ENCODE measurements around the gene HEXD.
A peak's percentile ranks its signal among the peaks of the same experiment; 100 is the strongest.
"Not testable (repeated sequence)": the region's sequence is repeated elsewhere in the genome, so short reads cannot be mapped to it uniquely, and the experiment has no call there.

The HEXD gene

GRCh38 chr17:82458885-82459424, 40.8 kb downstream of the HEXD start:
- Histone ChIP-seq H3K36me3 (ENCODE audit: control insufficient read depth in 1 of 2, insufficient read depth in 2 of 2, low read length in 2 of 2) (peaks cover 9 to 32% of the 10 kb centered on the region in 2 donors), H3K4me3 (ENCODE audit: low read depth in 1 of 2, low read length in 2 of 2) (peak overlapping the region; percentile 88), H3K9ac (ENCODE audit: low read depth in 1 of 2, low read length in 2 of 2) (peak overlapping the region; percentile 84 to 92), H3K27ac (ENCODE audit: low read depth, low read length) (peak overlapping the region; percentile 75), H3K4me1 (ENCODE audit: control insufficient read depth in 1 of 2, insufficient read depth in 2 of 2, low read length in 2 of 2) (peaks cover 13 to 15% of the 10 kb centered on the region in 2 donors), H3K27me3 (ENCODE audit: control insufficient read depth in 1 of 2, insufficient read depth in 2 of 2, low read length in 2 of 2) (no peaks in the 10 kb centered on the region), H3K9me3 (ENCODE audit: control insufficient read depth in 1 of 2, low read length in 2 of 2) (no peaks in the 10 kb centered on the region)

DNA sequence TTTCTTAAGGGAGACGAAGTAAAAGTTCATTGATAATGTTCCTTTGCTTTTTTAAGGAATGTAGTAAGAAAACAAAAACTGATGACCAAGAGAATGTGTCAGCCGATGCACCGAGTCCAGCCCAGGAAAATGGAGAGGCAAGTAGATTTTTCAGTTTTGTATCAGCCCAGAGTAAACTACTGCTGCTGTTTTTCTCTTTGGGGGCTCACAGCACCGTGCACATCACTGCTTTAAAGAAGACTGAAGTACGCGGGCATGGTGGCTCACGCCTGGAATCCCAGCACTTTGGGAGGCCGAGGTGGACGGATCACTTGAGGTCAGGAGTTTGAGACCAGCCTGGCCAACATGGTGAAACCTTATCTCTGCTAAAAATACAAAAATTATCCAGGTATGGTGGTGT, 41.8 kb downstream of the HEXD start:
- H3K9me3 ChIP-seq (ENCODE audit: control insufficient read depth in 1 of 2, low read length in 2 of 2); H3K27me3 ChIP-seq (ENCODE audit: control insufficient read depth in 1 of 2, insufficient read depth in 2 of 2, low read length in 2 of 2); H3K27ac ChIP-seq (ENCODE audit: low read depth, low read length); H3K9ac ChIP-seq (ENCODE audit: low read depth in 1 of 2, low read length in 2 of 2); H3K4me3 ChIP-seq (ENCODE audit: low read depth in 1 of 2, low read length in 2 of 2): not testable (repeated sequence)
- H3K4me1 ChIP-seq (ENCODE audit: control insufficient read depth in 1 of 2, insufficient read depth in 2 of 2, low read length in 2 of 2): peaks cover 13 to 15% of the 10 kb centered on the region in 2 donors
- peaks cover 17 to 41% of the 10 kb centered on the region in 2 donors for H3K36me3 ChIP-seq (ENCODE audit: control insufficient read depth in 1 of 2, insufficient read depth in 2 of 2, low read length in 2 of 2)

- no peaks in the 10 kb centered on the region for H3K27me3 ChIP-seq (ENCODE audit: control insufficient read depth in 1 of 2, insufficient read depth in 2 of 2, low read length in 2 of 2)
- no peak overlapping the region for H3K27ac ChIP-seq (ENCODE audit: low read depth, low read length)
- peaks cover 13 to 15% of the 10 kb centered on the region in 2 donors for H3K4me1 ChIP-seq (ENCODE audit: control insufficient read depth in 1 of 2, insufficient read depth in 2 of 2, low read length in 2 of 2)
- H3K9ac ChIP-seq (ENCODE audit: low read depth in 1 of 2, low read length in 2 of 2): no peak overlapping the region
- no peaks in the 10 kb centered on the region for H3K9me3 ChIP-seq (ENCODE audit: control insufficient read depth in 1 of 2, low read length in 2 of 2)
- peaks cover 32 to 60% of the 10 kb centered on the region in 2 donors for H3K36me3 ChIP-seq (ENCODE audit: control insufficient read depth in 1 of 2, insufficient read depth in 2 of 2, low read length in 2 of 2)
- H3K4me3 ChIP-seq (ENCODE audit: low read depth in 1 of 2, low read length in 2 of 2): no peak overlapping the region
These were observed 43.8 kb downstream of the HEXD start for GRCh38 chr17:82461827-82462524.

- H3K9ac ChIP-seq (ENCODE audit: low read depth in 1 of 2, low read length in 2 of 2): no peak overlapping the region
- H3K9me3 ChIP-seq (ENCODE audit: control insufficient read depth in 1 of 2, low read length in 2 of 2): no peaks in the 10 kb centered on the region
- no peak overlapping the region for H3K4me3 ChIP-seq (ENCODE audit: low read depth in 1 of 2, low read length in 2 of 2)
- H3K27me3 ChIP-seq (ENCODE audit: control insufficient read depth in 1 of 2, insufficient read depth in 2 of 2, low read length in 2 of 2): no peaks in the 10 kb centered on the region
- H3K36me3 ChIP-seq (ENCODE audit: control insufficient read depth in 1 of 2, insufficient read depth in 2 of 2, low read length in 2 of 2): peaks cover 32 to 65% of the 10 kb centered on the region in 2 donors
- no peak overlapping the region for H3K27ac ChIP-seq (ENCODE audit: low read depth, low read length)
- peaks cover 6 to 7% of the 10 kb centered on the region in 2 donors for H3K4me1 ChIP-seq (ENCODE audit: control insufficient read depth in 1 of 2, insufficient read depth in 2 of 2, low read length in 2 of 2)
These were observed 45.2 kb downstream of the HEXD start for GRCh38 chr17:82463391-82463790.

- peaks cover 32 to 71% of the 10 kb centered on the region in 2 donors for H3K36me3 ChIP-seq (ENCODE audit: control insufficient read depth in 1 of 2, insufficient read depth in 2 of 2, low read length in 2 of 2)
These were observed 45.9 kb downstream of the HEXD start for GRCh38 chr17:82463925-82464566.

GRCh38 chr17:82464567-82464929, 46.4 kb downstream of the HEXD start:
- Histone ChIP-seq H3K9me3 (ENCODE audit: control insufficient read depth in 1 of 2, low read length in 2 of 2) (no peaks in the 10 kb centered on the region), H3K27me3 (ENCODE audit: control insufficient read depth in 1 of 2, insufficient read depth in 2 of 2, low read length in 2 of 2) (no peaks in the 10 kb centered on the region), H3K27ac (ENCODE audit: low read depth, low read length) (no peak overlapping the region), H3K4me3 (ENCODE audit: low read depth in 1 of 2, low read length in 2 of 2) (no peak overlapping the region), H3K9ac (ENCODE audit: low read depth in 1 of 2, low read length in 2 of 2) (no peak overlapping the region), H3K36me3 (ENCODE audit: control insufficient read depth in 1 of 2, insufficient read depth in 2 of 2, low read length in 2 of 2) (peaks cover 32 to 74% of the 10 kb centered on the region in 2 donors), H3K4me1 (ENCODE audit: control insufficient read depth in 1 of 2, insufficient read depth in 2 of 2, low read length in 2 of 2) (peaks cover 0 to 6% of the 10 kb centered on the region in 2 donors)

More at GRCh38 chr17:82463925-82464566, 45.9 kb downstream of the HEXD start:
- Histone ChIP-seq H3K27me3 (ENCODE audit: control insufficient read depth in 1 of 2, insufficient read depth in 2 of 2, low read length in 2 of 2) (no peaks in the 10 kb centered on the region), H3K9ac (ENCODE audit: low read depth in 1 of 2, low read length in 2 of 2) (no peak overlapping the region), H3K4me1 (ENCODE audit: control insufficient read depth in 1 of 2, insufficient read depth in 2 of 2, low read length in 2 of 2) (peaks cover 5 to 6% of the 10 kb centered on the region in 2 donors), H3K4me3 (ENCODE audit: low read depth in 1 of 2, low read length in 2 of 2) (no peak overlapping the region), H3K9me3 (ENCODE audit: control insufficient read depth in 1 of 2, low read length in 2 of 2) (no peaks in the 10 kb centered on the region), H3K27ac (ENCODE audit: low read depth, low read length) (no peak overlapping the region)

DNA sequence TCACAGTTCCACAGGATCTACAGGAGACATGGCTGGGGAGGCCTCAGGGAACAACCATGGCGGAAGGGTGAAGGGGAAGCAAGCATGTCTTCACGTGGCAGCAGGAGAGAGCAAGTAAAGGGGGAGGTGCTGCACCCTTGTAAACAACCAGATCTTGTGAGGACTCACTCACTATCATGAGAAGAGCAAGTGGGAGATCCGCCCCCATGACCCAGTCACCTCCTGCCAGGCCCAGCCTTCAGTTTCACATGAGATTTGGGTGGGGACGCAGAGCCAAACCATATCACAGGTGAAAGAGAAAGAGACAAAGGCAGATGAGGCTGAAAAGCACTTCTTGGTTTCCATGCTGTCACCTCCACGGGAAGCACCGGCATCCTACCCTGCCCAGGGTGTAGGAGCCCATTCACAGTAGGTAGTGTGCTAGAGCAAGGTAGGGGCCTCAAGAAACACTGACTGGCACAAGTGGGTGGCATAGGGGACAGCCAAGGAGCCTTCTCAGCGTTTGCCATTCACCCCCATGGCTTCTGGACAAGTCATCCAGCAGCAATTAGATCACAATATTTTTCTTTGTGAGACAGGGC, 47.0 kb downstream of the HEXD start:
- H3K27ac ChIP-seq (ENCODE audit: low read depth, low read length): no peak overlapping the region
- no peak overlapping the region for H3K9ac ChIP-seq (ENCODE audit: low read depth in 1 of 2, low read length in 2 of 2)
- peaks cover 32 to 78% of the 10 kb centered on the region in 2 donors for H3K36me3 ChIP-seq (ENCODE audit: control insufficient read depth in 1 of 2, insufficient read depth in 2 of 2, low read length in 2 of 2)
- peaks cover 0 to 6% of the 10 kb centered on the region in 2 donors for H3K4me1 ChIP-seq (ENCODE audit: control insufficient read depth in 1 of 2, insufficient read depth in 2 of 2, low read length in 2 of 2)
- H3K27me3 ChIP-seq (ENCODE audit: control insufficient read depth in 1 of 2, insufficient read depth in 2 of 2, low read length in 2 of 2): no peaks in the 10 kb centered on the region
- H3K4me3 ChIP-seq (ENCODE audit: low read depth in 1 of 2, low read length in 2 of 2): no peak overlapping the region
- no peaks in the 10 kb centered on the region for H3K9me3 ChIP-seq (ENCODE audit: control insufficient read depth in 1 of 2, low read length in 2 of 2)

DNA sequence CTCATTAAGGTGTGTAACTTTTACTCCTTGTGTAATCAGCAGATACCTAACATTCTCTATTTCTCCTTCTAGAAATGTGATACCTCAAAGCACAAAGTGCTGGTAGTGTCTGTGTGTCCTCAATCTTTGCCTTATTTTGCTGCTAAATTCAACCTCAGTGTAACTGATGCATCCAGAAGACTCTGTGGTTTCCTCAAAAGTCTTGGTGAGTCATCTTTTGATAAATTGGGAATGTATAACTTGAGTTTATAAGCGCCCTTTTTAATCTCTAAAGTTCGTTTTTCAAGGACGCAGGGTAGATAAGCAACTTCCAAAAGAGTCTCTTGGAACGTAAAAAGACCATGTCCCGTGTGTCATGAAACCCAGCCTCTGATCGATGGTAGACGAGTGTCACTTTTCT, 50.5 kb downstream of the HEXD start:
- H3K9ac ChIP-seq (ENCODE audit: low read depth in 1 of 2, low read length in 2 of 2): no peak overlapping the region
- H3K4me1 ChIP-seq (ENCODE audit: control insufficient read depth in 1 of 2, insufficient read depth in 2 of 2, low read length in 2 of 2): no peaks in the 10 kb centered on the region
- no peak overlapping the region for H3K4me3 ChIP-seq (ENCODE audit: low read depth in 1 of 2, low read length in 2 of 2)
- H3K36me3 ChIP-seq (ENCODE audit: control insufficient read depth in 1 of 2, insufficient read depth in 2 of 2, low read length in 2 of 2): peaks cover 22 to 56% of the 10 kb centered on the region in 2 donors
- H3K27me3 ChIP-seq (ENCODE audit: control insufficient read depth in 1 of 2, insufficient read depth in 2 of 2, low read length in 2 of 2): no peaks in the 10 kb centered on the region
- no peaks in the 10 kb centered on the region for H3K9me3 ChIP-seq (ENCODE audit: control insufficient read depth in 1 of 2, low read length in 2 of 2)
- H3K27ac ChIP-seq (ENCODE audit: low read depth, low read length): no peak overlapping the region

DNA sequence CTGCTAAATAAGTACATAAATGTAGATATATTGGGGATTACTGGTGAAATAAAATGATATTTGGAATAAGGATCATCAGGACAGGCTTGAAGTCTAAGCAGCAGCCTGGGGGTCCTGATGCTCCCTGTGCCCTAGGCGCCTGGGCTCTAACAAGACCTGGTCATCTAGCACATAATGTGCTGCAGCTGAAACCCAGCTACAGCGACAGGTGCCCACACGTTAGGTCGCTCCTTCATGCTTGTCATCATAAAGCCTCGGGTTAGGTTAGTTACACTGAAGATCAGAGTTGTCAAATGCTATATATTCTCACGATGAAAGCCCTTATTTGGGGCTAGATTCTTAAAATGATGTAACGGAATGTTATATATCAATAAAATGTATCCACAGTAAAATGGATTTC, 51.9 kb downstream of the HEXD start:
- peaks cover 19 to 56% of the 10 kb centered on the region in 2 donors for H3K36me3 ChIP-seq (ENCODE audit: control insufficient read depth in 1 of 2, insufficient read depth in 2 of 2, low read length in 2 of 2)

More for the DNA sequence above, 51.9 kb downstream of the HEXD start:
- H3K27ac ChIP-seq (ENCODE audit: low read depth, low read length): no peak overlapping the region
- no peaks in the 10 kb centered on the region for H3K4me1 ChIP-seq (ENCODE audit: control insufficient read depth in 1 of 2, insufficient read depth in 2 of 2, low read length in 2 of 2)
- no peak overlapping the region for H3K9ac ChIP-seq (ENCODE audit: low read depth in 1 of 2, low read length in 2 of 2)
- no peaks in the 10 kb centered on the region for H3K9me3 ChIP-seq (ENCODE audit: control insufficient read depth in 1 of 2, low read length in 2 of 2)
- H3K27me3 ChIP-seq (ENCODE audit: control insufficient read depth in 1 of 2, insufficient read depth in 2 of 2, low read length in 2 of 2): no peaks in the 10 kb centered on the region
- no peak overlapping the region for H3K4me3 ChIP-seq (ENCODE audit: low read depth in 1 of 2, low read length in 2 of 2)

Measured in duodenal mucosa (tissue), 2 donors.